CD1c-positive myeloid dendritic cell (primary cell): ENCODE measurements around the gene GPR153.

Source experiments
- DNase-seq: peaks from one replicate; pipeline ENCODE4 v3.0.0-alpha.2; 2016; ENCODE audit errors: extremely low spot score

GPR153 gene

DNA sequence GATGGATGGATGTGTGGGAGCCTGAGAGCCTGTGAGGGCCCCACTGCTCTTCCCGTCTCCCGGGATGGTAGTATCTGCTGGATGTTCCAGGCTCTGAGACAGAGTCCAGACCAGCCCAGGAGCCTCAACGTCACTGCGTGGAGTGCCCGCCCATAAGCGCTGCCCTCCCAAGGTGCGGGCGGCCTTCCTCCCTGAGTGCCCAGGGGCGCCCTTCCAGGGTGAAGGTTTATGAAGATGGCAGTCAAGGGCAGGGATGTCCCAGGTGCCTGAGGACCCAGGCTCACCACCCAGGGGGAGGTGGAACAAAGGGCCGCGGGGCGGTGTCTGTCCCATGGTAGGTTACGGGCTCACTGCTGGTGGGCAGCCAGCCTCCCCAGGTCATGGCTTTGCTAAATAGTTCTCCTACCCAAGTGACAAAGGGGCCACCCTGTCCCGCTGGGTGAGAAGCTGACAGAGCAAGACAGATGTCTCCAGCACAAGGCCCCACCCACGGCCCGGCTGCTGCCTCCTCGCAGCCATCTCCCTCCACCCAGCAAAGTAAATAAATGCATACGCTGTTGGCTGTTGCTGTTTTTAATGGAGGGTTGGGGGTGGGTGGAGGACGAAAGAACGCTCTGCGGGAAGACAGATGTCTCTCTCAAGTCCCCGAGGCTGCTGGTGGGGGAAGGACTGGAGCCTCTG lies 9.0 kb upstream of the GPR153 start:
- DNase-seq: no peak

DNA sequence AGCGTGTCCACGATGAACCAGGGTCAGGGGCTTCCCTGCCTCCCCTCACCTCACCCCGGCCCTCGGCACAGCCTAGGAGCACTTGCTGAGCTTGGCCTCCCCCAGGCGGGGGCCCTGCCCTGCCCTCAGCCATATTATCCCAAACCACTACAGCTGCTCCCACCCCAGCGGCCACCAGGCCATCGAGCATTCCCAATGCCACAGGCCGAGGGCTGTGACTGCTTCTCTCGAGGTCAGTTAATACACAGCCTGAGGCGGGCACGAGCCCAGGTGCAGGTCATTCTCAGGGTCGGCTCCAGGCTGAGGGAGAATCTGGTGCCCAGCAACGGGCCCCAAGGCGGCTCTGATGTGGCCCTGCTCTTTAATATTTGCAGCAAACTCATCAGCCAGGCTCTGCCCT lies 8.4 kb upstream of the GPR153 start:
- no peak for DNase-seq

DNA sequence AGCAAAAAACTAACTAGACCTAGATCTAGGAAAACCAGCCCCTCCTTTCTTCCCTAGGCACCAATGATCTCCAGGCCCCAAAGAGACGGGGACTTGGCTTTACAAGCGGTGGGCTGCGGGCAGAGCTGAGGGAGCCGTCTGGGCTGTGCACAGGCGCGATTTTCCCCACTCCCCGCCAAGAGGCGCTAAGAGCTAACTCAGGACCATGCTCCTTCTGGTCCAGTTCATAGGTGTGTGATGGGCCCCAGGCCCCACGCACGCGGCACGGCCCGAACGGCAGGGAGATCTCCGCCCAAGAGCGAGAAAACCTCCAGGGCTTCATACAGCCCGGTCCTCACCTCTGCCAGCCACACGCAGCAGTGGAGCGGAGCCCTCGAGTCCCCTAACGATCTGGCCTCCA lies 7.5 kb upstream of the GPR153 start:
- DNase-seq: no peak

DNA sequence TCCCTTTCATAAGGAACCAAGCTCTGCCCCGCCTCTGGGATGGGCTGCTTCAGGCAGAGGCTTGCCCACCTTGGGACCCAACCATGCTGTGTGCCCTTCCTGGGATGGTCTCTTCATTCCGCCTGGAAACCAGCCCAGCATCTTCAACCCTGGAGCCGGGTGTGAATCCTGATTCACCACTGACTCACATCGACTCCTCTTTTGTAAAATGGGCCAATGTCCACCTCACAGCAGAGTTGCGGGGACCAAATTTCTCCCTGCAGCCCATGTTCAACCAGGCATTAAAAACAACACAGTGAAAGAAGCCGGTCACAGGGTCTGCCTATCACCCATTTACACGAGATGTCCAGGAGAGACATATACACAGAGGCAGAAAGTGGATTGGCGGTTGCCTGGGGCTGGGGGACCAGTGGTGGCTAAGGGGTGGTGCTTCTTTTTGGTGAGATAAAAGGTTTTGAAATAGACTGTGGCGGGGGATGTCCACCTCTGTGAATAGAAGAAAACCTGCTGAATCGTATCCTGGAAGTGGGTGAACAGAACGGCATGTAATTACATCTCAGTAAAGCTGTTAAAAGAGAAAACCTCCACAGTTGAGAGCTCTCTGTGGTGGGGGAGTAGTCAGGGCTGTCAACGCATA lies 6.9 kb upstream of the GPR153 start:
- DNase-seq: no peak

DNA sequence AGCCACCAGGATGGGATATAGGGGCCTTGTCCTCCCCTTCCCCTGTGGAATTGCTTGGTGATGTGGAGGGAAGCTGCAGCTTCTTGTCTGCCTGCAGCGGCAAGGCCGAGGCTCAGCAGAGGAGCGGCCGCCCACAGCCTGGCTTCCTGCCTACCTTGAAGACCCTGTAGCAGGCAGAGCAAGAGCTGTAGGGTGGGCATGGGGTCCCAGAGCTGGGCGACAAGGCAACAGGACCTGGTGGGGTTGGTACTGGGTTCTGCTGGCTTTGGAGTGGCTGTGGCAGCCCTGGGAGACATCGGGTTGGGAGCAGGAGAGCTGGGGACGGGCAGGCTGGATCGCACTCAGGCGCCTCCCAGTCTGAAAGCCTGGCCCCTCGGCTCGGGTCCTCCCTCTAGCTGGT lies 5.7 kb upstream of the GPR153 start:
- no peak for DNase-seq

DNA sequence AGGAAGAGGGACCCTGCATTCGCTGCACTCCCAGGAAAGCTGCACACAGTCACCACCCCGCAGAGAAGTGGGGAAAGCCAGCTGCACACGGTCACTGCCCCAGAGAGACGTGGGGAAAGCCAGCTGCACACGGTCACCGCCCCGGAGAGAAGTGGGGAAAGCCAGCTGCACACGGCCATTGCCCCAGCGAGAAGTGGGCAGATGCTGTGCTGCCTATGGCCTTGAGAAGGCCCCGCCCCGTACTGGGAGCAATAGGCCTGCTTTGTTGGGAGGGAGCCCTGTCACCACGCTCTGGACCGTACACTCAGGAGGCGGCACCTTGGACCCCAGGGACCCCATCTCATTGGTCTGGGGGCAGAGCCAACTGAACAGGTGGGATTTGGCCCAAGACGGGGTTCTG lies 4.3 kb upstream of the GPR153 start:
- DNase-seq: no peak

DNA sequence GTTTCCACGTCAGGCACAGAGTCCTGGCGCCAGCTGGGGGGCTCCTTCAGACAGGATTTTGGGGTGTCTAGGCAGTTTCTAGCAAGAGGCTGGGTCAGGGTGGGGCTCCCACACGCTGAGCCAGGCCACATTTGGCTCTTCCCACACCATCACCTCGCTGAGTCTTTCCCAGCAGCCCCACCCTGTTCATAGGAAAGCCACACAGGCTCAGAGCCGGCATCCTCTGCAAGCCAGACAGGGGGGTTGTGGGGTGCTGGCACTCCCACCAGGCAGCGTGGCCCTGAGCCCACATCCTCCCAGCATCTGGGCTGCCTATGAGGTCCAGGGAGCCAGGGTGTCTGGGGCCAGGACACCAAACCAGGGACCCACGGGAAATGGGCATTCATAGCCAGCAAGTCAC lies 2.8 kb upstream of the GPR153 start:
- no peak for DNase-seq

DNA sequence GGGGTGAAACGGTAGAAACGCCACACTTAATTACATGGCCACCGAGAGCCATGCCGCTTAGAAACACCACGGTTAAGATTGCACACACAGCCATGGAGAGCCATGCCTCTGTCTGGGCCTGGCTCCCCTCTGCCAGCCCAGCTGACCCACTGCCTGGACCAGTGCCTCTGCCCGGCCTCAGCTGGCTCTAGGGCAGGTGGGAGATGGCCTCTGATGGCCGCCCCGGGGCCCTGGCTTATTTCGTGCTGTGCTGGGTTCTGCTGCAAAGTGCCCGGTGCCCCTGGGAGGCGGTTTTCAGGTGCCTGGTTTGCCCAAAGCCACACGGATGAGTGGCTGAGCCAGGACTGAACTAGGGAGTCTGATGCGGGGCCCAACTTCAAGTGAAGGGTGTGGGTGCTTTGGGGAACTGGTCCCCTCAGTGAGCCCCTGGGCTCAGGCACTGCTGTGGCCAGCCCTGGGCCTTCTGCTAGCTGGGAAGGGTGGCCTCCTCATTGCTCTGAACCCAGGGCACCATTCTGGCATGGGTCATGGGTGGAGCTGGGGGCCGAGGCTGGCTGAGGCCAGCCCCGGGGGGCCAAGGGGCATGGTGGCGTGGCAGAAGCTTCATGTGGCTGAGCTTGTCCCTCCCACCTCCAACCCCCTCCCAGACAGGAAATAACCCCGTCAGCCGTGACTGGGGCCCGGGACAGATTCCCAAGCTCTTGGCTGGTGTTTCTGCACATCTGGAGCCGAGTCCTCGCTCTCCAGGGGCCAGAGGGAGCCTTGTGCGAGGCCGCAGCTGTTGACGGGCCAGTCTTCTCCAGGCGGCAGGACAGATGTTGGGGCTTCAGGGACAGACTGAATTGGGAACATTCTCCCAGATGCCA lies 1.9 kb upstream of the GPR153 start:
- DNase-seq: no peak

DNA sequence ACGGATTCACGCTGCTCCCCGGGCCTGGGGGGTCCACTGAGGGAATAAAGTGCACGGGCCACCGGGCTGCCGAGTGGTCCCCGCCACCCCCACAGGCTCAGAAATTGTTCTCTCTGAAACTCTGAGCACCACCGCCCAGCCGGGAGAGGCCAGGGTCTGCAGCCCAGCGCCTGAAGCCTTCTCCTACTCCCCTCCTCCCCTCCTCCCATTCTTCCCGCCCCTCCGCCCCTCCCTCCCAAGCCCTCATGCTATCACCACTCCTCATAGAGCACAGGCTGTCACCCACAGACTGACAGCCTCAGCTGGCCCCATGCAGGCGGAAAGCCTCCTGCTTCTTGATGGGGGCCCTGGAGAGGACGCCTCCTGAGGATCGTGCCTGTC lies 707 bp upstream of the GPR153 start:
- DNase-seq: no peak

DNA sequence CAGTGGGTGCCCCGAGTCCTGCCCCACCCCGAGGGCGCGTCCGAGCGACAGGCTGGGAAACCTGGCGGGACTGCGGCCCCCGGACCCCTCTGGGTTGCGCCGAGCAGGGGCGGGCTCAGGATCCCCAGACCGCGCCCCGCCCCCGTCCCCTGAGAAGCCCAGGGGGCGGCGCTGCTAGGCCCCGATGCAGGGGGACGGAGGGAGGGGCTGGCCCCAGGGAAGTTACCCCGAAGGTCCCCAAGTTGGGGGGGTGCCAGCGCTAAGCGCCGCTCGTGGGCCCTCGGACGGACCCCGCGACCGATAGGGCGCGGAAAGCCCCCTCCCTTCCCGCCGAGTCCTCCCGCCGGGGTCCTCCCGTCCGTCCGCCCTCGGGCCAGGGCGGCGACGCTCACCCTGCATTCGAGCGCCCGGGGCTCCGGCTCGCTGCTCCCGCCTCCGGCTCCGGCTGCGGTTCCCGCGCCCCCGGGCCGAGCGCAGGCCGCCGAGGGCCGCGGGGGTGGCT lies 414 bp downstream of the GPR153 start:
- DNase-seq: peak; percentile 18

DNA sequence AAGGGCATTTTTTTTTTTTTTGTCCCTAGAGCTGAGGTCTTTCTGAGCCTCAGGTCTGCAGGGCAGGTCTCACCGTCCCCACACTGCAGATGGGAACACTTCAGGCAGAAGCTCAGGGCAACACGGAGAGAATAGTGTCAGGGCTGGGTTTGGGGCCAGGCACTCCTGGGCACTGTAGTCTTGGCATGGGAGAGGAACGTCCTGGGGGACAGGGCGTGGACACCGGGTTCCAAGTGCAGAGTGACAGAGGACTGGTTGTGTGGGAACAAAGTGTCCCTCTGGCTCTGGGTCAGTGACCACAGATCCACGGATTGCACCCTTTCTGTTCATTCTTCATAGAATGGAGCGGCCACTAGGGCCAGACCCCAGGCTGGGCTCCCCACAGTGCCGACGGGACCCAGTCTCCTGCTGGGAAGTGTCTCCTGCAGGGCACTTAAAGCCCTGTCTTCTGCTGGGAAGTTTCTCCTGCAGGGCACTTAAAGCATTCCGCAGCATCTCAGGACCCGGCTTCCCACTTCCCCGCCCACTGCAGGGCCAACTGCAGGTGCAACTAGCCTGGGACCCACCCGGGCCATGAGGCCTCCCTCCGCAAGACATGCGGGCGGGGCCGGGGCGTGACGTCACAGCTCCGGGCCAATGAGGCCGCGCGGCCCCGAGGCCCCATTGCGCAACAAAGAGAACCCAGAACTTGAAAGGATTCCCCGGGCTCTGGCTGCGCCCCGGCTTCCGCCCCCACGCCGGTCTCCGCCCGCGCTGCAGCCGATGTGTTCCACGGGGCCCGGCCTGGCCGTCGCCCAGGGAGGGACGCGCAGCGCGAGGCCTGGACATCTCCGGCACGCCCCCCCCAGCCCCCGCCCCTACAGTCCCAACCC lies 1.2 kb downstream of the GPR153 start:
- DNase-seq: peak; percentile 91

DNA sequence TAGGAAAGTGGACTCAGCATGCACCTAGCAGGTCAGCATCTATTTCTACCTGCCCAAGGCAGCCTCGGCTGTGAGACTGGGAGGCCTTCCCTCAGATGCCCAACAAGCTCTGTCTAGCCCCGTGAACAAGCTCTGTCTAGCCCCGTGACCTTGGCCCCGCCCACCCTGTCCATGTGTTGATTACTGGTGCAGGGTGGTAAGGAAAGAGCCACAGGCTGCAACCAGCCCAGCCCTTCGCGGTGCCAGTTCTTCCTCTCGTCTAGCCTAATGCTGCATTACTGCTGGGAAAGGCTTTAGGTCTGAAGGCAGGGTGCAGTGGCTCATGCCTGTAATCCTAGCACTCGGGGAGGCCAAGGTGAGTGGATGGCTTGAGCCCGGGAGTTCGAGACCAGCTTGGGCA lies 2.2 kb downstream of the GPR153 start:
- no peak for DNase-seq

DNA sequence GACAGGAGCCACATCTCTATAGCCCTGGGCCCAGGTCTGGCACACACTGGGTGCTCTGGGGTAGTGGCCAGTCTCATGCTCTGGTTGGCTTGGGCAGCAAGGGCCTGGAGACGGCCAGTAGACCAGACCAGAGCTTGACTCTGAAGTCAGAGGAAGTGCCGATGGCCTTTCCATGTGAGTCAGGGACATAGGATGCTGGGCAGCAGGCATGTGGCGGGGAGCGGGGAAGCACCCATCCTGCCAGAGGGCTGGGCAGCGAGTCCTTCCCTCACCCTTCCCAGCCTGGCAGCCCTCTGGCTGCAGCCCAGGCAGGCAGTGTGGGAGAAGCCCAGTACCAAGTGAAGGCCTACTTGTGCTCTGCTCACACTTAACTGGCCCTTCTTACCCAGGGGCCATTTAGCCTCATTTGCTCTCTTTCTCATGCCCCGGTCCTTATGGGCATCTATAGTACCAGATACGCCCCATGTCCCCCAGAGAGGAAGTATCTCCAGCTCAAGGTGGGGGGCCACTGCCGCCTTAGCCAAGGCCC lies 3.3 kb downstream of the GPR153 start:
- no peak for DNase-seq

DNA sequence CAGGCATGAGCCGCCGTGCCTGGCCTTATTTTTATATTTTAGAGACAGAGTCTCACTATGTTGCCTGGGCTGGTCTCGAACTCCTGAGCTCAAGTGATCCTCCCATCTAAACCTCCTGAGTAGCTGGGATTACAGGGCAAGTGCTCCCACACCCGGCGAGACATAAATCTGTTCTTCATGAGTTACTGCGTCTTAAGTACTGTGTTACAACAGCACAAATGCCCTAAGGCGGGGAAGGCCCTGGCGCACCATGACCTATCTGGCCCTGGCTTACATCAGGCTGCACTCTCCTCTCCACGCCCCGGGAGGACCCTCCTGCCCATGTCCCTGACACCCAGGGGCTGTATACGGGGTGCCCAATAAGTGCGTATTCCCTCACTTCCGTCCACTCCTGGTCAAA lies 4.3 kb downstream of the GPR153 start:
- no peak for DNase-seq

DNA sequence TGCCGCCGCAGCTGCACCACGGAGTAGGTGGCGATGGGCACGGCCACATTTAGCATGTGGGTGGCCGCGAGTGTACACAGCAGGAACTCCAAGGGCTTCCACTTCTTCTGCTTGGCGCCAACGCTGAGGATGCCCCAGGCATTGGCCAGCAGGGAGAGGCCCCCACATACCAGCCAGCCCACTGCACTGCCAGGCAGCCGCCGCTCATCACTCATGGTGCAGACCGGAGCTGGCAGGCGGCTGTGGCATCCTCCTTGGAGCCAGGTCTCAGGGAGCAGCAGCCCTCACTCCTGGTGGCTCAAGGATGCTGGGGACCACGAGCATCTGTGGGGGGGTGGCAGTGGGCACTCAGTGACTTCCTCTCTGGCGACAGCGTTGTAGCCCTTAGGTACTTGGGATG lies 6.2 kb downstream of the GPR153 start:
- DNase-seq: no peak

DNA sequence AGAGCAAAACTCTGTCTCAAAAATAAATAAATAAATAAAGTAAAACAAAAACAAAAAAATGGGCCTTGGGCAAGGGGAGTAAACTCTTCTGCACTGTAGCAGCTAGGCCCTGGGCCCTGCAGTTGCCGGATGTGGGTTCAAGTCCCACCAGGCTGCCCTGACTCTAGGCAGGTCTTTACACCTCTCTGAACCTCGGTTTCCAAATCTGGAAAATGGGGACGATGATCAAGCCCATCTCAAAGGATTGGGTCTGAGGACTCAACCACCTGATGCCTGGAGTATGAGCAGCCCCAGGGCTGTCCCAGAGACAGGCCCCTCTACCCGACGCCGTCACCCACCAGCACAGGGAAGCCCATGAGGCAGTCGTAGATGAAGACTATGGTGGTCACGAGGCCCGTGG lies 7.5 kb downstream of the GPR153 start:
- DNase-seq: no peak

DNA sequence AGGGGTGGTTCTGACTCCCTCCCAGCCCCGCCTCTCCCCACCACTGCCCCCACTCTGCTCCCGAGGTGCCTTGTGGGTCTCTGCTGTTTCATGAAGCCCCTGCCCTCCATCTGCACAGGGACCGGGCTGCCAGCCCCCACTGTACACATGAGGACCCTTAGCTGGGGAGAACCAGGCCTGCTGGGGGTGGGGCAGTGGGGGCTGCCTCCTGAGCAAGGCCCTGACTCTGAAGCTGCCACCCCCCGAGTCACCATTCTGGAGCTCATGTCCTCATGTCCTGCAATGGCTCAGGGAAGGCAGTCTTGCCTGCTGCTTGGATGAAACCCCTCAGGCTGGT lies 8.6 kb downstream of the GPR153 start:
- no peak for DNase-seq

DNA sequence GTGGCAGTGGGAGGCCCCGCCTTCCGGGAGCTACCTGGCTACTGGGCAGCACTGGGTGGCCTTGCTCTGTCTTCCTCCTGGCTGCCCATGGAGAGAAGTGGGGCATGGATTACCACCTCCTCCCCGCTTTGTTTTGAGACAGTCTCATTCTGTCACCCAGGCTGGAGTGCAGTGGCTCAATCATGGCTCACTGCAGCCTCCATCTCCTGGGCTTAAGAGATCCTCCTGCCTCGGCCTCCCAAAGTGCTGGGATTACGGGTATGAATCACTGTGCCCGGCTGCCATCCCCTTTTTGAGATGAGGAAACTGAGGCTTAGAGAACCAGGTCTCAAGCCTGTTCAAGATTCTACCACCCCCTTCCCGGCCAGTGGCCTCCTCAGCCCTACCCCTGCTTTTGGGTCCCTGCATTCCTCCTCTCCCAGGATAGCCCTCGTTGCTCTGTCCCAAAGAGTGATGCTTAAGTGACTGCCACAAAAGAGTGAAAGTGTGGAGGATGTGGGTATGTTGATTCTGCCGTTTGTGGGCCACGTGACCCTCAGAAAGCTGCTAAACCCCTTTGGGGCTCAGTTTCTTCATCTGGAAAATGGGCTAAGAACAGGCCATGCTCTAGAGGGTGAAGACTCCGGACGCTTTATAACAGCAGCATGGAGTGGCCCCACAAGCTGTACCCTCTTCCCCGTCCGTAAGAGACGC lies 9.1 kb downstream of the GPR153 start:
- DNase-seq: no peak

DNA sequence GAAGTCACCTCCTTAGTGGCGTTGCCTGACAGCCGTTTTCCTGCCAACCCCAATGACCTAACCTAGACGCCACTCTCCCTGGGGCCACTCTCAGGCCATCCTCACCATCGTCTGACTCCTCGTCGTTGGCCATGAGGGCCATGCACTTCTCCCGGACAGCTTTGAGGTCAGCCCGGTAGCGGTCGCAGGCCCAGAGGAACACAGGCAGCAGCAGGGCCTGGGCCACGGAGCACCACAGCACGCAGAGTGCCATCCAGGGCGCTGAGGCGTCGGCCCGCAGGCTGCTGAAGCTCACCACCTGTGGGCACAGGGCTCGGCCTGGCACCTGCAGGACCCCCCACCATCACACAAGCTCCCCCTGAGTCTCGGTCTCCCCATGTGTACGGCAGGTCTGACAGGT lies 9.7 kb downstream of the GPR153 start:
- no peak for DNase-seq

DNA sequence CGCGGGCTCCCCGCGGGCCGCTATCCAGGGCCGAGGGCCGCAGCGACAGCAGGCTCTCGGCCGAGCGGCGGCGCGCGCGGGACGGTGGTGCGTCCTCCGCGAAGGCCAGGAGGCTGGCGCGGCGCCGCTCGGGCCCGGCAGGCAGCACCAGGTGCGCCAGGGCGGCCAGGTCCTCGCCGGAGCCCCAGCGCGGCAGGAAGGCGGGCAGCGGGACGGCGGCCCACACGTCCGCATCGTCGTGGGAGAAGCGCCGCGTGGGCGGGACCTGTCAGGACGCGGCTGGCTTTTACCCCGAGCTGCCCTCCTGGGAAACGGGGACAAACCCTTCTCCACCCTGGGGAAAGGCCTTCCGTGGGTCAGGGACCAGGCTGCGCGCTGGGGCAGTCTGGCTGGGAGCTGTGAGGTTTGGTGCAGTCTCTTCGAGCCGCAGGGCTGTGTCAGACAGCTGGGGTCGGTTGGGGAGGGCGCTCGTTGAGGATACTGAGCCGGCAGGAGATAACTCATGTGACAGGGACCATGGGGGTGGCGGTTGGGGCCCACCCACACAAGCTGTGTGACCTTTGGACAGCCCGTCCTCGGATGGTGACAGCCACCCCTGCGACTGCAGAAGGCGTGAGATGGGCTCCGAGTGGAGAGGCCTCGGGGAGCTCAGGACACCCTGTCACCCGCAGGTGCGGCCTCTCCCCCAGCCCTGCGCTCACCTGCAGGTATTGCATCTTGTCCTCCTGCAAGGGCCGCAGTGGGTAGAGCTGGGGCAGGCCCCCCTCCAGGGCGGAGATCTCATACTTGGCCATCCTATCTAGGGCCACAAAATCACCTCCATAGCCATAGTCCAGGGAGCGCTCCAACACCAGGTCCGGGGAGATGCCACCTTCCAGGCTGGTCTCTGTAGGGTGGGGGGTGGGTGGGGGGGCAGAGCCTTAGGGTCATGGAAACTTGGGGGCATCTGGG lies 10.9 kb downstream of the GPR153 start:
- no peak for DNase-seq
